K562 (cell line): Measurements from ENCODE around the gene C1orf116. TPM values are rescaled to one million over a fixed set of nuclear protein-coding genes. Genes with fewer than 3 reads are reported as not detected.

Source experiments
- ARID3A ChIP-seq: IDR thresholded peaks from 2 replicates; pipeline ENCODE4 v1.6.1; 2012; ENCODE audit warnings: low read depth, low read length, improper control_type of control experiment, borderline replicate concordance
- CCNT2 ChIP-seq: IDR thresholded peaks from 2 replicates; pipeline ENCODE4 v1.6.1; 2011; ENCODE audit warnings: borderline replicate concordance, low read depth, mild to moderate bottlenecking, moderate library complexity, mixed read lengths, low read length; ENCODE audit not compliant: insufficient read length; ENCODE audit errors: extremely low read depth
- CEBPG ChIP-seq, 3 experiments: fragments of 200-800 bp in 1 of 3; sonication (Bioruptor generic) in 1 of 3; sonication (generic) in 1 of 3; formaldehyde crosslinking in 1 of 3; IDR thresholded peaks in 2 of 3; conservative IDR thresholded peaks in 1 of 3; 2 replicates each; pipeline versions ENCODE4 v1.6.1 to v1.8.0; 2016 to 2022; ENCODE audit warnings: missing compliant biosample characterization in 2 of 3, missing genetic modification characterization in 2 of 3, mild to moderate bottlenecking in 1 of 3, missing genetic modification reagents in 1 of 3
- DLX4 ChIP-seq: fragments of 250-450 bp; sonication (Bioruptor Pico); IDR thresholded peaks from 2 replicates; pipeline ENCODE4 v1.6.1; 2021; ENCODE audit warnings: mild to moderate bottlenecking
- E2F3 ChIP-seq: fragments of 250-450 bp; sonication (Bioruptor Pico); IDR thresholded peaks from 2 replicates; pipeline ENCODE4 v1.4.0; 2020; ENCODE audit warnings: mild to moderate bottlenecking
- ETV1 ChIP-seq: fragments of 450-650 bp; conservative IDR thresholded peaks from 2 replicates; pipeline ENCODE4 v1.6.1; 2016; ENCODE audit warnings: missing genetic modification characterization, control low read depth, low read depth, missing compliant biosample characterization
- ETV5 ChIP-seq: sonication (generic); formaldehyde crosslinking; IDR thresholded peaks from 2 replicates; pipeline ENCODE4 v1.4.0; 2020; ENCODE audit warnings: low read depth, mild to moderate bottlenecking, missing genetic modification reagents
- GTF2B ChIP-seq: IDR thresholded peaks from 2 replicates; pipeline ENCODE4 v1.6.1; 2011; ENCODE audit not compliant: insufficient read length; ENCODE audit errors: extremely low read depth
- MAFK ChIP-seq: IDR thresholded peaks from 2 replicates; pipeline ENCODE4 v1.6.1; 2011; ENCODE audit warnings: low read length, improper control_type of control experiment
- MAZ ChIP-seq, 2 experiments: fragments of 450-650 bp in 1 of 2; sonication (generic) in 1 of 2; formaldehyde crosslinking; IDR thresholded peaks in 1 of 2; conservative IDR thresholded peaks in 1 of 2; 2 replicates each; pipeline versions ENCODE4 v1.4.0 to v1.5.0; 2020; ENCODE audit warnings: mild to moderate bottlenecking in 1 of 2, missing genetic modification reagents in 1 of 2
- NRF1 ChIP-seq, 2 experiments: fragments of 450-650 bp; IDR thresholded peaks in 1 of 2; conservative IDR thresholded peaks in 1 of 2; 2 replicates each; pipeline ENCODE4 v1.6.1; 2014; ENCODE audit warnings: mild to moderate bottlenecking in 2 of 2
- PYGO2 ChIP-seq: fragments of 450-650 bp; IDR thresholded peaks from 2 replicates; pipeline ENCODE4 v1.6.1; 2016; ENCODE audit warnings: mild to moderate bottlenecking, missing genetic modification characterization, moderate library complexity, missing compliant biosample characterization
- SMARCE1 ChIP-seq: fragments of 450-650 bp; IDR thresholded peaks from 2 replicates; pipeline ENCODE4 v1.7.1; 2016; ENCODE audit warnings: mild to moderate bottlenecking
- SRF ChIP-seq, 2 experiments: fragments of 250-450, 450-650 bp in 1 of 2; sonication (Bioruptor Pico) in 1 of 2; sonication (generic) in 1 of 2; formaldehyde crosslinking; IDR thresholded peaks; 2 replicates each; pipeline versions ENCODE4 v1.5.0 to v1.5.1; 2020 to 2022; ENCODE audit warnings: mild to moderate bottlenecking in 1 of 2, missing genetic modification reagents in 1 of 2
- TEAD4 ChIP-seq, 2 experiments: sonication (generic) in 1 of 2; formaldehyde crosslinking in 1 of 2; IDR thresholded peaks; 2 replicates each; pipeline versions ENCODE4 v1.6.1 to v1.8.0; 2012 to 2022; ENCODE audit warnings: borderline replicate concordance in 1 of 2, inconsistent platforms in 1 of 2, low read length in 1 of 2, mild to moderate bottlenecking in 1 of 2, missing genetic modification reagents in 1 of 2
- ZNF124 ChIP-seq: sonication (generic); formaldehyde crosslinking; IDR thresholded peaks from 2 replicates; pipeline ENCODE4 v1.8.1; 2022; ENCODE audit warnings: missing genetic modification reagents
- ZNF197 ChIP-seq: fragments of 200-800 bp; sonication (Bioruptor generic); IDR thresholded peaks from 2 replicates; pipeline ENCODE4 v1.6.1; 2016; ENCODE audit warnings: low read depth, missing genetic modification characterization, missing compliant biosample characterization
- ZNF224 ChIP-seq: sonication (generic); formaldehyde crosslinking; IDR thresholded peaks from 2 replicates; pipeline ENCODE4 v1.8.0; 2022; ENCODE audit warnings: mild to moderate bottlenecking, missing genetic modification reagents
- ZNF232 ChIP-seq: sonication (generic); formaldehyde crosslinking; IDR thresholded peaks from 2 replicates; pipeline ENCODE4 v1.8.0; 2022; ENCODE audit warnings: mild to moderate bottlenecking, missing genetic modification reagents
- ZNF707 ChIP-seq: fragments of 250-450 bp; sonication (Bioruptor Pico); conservative IDR thresholded peaks from 2 replicates; pipeline ENCODE4 v1.8.0; 2022; ENCODE audit warnings: inconsistent platforms, mild to moderate bottlenecking, moderate library complexity
- polyA plus RNA-seq, 8 experiments: library from polyadenylated mRNA; depleted of rRNA in 4 of 8; stranded (reverse) in 5 of 8; unstranded in 3 of 8; fragments of >200 nt; fragmentation: Nextera tagmentation in 2 of 8; fragmentation: Illumina TruSeq in 1 of 8; extraction: Ambion mirVana in 2 of 8; extraction: Trizol in 1 of 8; gene quantifications; 2 replicates each; pipeline versions ENCODE4 v1.2.1 to v1.2.3, GENCODE V29; 2011 to 2014; ENCODE audit warnings: inconsistent platforms in 1 of 8, missing spikeins in 1 of 8
- total RNA-seq, 7 experiments: library from RNA; depleted of rRNA in 6 of 7; stranded (reverse); fragments of >200 nt in 6 of 7; fragmentation: Illumina TruSeq in 2 of 7; extraction: Trizol in 2 of 7; gene quantifications; 2 replicates each; pipeline versions ENCODE4 v1.2.1 to v1.2.3, GENCODE V29; 2011 to 2021; ENCODE audit warnings: low replicate concordance in 1 of 7

C1orf116 gene
- total and polyA plus RNA-seq, 9 of the 15 experiments (the other 6 are each of a cell fraction or from before 2014, with no cell fraction given), result 0.62 to 3.0 (median 0.95) TPM

- TF ChIP-seq CCNT2 (no peak), GTF2B (no peak), ZNF224 (no peak), ZNF124 (CRISPR knock-in tag) (no peak), ETV5 (CRISPR knock-in tag) (no peak), E2F3 (CRISPR knock-in tag) (no peak), MAZ (CRISPR knock-in tag; conservative IDR thresholded peaks at IDR 0.05 in 1 of 2, IDR thresholded peaks at IDR 0.05 in 1 of 2) (peak in 1 of 2 experiments; percentile 61; a peak in 1 of 4 replicates), ZNF232 (CRISPR knock-in tag) (no peak), NRF1 (conservative IDR thresholded peaks at IDR 0.05 in 1 of 2, IDR thresholded peaks at IDR 0.05 in 1 of 2) (no peak), ZNF707 (no peak), SRF (CRISPR knock-in tag; IDR thresholded peaks at IDR 0.05) (no peak), MAFK (0 out of 2 replicates have a peak, but pooled peaks have one; percentile 16), DLX4 (CRISPR knock-in tag) (no peak), ZNF197 (no peak), SMARCE1 (no peak), PYGO2 (tag) (no peak), ETV1 (tag) (no peak), CEBPG (CRISPR knock-in tag; IDR thresholded peaks at IDR 0.05) (no peak; the same call in 1 of the 2 replicates), CEBPG (tag; conservative IDR thresholded peaks at IDR 0.05 in 1 of 2, IDR thresholded peaks at IDR 0.05 in 1 of 2) (peak; percentile 61 to 75), ARID3A (0 out of 2 replicates have a peak, but pooled peaks have one; percentile 31), TEAD4 (IDR thresholded peaks at IDR 0.05; ENCODE audit: low read length) (no peak), TEAD4 (CRISPR knock-in tag; IDR thresholded peaks at IDR 0.05; ENCODE audit: borderline replicate concordance) (no peak)
These were observed 45.2 kb upstream of the C1orf116 start (continued) for GRCh38 chr1:207077470-207078377.
